Measurements from ENCODE around the gene CREB3L2.
A peak's percentile ranks its signal among the peaks of the same experiment; 100 is the strongest.
"Not testable (repeated sequence)": the region's sequence is repeated elsewhere in the genome, so short reads cannot be mapped to it uniquely, and the experiment has no call there.

CREB3L2 gene

DNA sequence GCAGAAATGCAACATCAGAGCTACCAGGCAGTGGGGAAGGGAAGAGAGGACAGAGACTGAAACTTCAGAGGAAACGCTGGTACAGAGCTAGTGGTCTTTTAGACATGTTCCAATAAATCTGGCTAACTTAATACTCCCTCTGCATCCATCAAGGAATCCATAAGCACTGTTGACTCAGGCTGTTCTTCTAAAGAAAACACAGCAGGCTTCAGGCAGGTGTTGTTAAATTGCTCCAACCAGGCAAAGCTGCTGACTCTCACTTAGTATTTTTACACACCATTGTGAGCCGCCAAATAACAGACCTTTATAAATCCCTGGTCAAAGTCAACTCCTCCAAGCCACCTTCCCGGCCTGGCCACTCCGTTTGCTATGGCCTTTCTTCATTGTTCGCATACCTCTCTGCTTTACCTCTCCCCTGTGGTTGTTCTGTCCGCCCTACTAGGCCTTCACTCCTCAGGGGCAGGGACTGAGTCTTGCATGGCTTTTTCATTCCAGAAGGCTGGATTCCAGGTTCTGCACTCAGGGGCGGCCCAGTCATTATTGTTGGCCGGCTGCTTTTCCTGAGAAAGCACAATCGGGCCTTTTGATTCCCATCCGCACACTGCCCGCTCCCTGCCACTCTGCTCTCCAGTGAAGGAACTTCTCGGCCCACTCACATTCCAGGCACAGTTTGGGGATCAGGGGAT, 18.4 kb downstream of the CREB3L2 start:
- no peak for DNase-seq (ENCODE audit: low spot score)
- TF ChIP-seq, protein P1, sequence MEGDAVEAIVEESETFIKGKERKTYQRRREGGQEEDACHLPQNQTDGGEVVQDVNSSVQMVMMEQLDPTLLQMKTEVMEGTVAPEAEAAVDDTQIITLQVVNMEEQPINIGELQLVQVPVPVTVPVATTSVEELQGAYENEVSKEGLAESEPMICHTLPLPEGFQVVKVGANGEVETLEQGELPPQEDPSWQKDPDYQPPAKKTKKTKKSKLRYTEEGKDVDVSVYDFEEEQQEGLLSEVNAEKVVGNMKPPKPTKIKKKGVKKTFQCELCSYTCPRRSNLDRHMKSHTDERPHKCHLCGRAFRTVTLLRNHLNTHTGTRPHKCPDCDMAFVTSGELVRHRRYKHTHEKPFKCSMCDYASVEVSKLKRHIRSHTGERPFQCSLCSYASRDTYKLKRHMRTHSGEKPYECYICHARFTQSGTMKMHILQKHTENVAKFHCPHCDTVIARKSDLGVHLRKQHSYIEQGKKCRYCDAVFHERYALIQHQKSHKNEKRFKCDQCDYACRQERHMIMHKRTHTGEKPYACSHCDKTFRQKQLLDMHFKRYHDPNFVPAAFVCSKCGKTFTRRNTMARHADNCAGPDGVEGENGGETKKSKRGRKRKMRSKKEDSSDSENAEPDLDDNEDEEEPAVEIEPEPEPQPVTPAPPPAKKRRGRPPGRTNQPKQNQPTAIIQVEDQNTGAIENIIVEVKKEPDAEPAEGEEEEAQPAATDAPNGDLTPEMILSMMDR (IDR thresholded peaks at IDR 0.05; ENCODE audit: borderline replicate concordance, control extremely low read depth, extremely low read depth, insufficient read depth, missing control alignments), result no peak
- in situ Hi-C loops (cut with MboI; ENCODE audit: low sequenced_read_pairs, unreplicated experiment), result no loop called here

DNA sequence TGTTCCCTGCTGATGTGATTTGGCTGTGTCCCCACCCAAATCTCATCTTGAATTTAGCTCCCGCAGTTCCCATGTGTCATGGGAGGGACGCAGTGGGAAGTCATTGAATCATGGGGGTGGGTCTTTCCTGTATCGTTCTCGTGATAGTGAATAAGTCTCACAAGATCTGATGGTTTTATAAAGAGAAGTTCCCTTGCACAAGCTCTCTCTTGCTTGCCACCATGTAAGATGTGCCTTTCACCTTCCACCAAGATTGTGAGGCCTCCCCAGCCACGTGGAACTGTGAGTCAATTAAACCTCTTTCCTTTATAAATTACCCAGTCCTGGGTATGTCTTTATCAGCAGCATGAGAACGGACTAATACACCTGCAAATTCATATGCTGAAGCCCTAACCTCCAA, 19.5 kb downstream of the CREB3L2 start:
- in situ Hi-C loops (cut with MboI; ENCODE audit: low sequenced_read_pairs, unreplicated experiment); DNase-seq (ENCODE audit: low spot score): not testable (repeated sequence)

DNA sequence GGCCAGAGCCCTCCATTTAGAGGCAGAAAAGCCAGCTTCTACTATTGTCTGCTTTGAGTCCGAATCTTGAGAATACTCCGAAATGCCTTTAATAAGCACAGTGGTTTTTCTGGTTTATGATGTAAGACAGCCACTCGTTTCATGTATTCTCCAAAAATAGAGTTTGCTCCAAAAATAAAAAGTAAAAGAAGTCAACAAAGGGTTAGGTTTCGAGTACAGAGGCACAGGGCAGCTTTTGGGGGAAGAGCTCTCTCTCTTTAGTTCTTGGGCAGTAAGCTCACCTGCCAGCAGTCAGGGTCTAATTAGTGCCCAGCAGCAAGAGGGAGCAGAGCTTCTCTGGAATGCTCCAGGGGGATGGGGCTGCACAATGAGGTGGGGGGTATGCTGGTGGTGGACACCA, 20.2 kb downstream of the CREB3L2 start:
- DNase-seq (ENCODE audit: low spot score), result peak; percentile 66
- TF ChIP-seq, protein P1 (IDR thresholded peaks at IDR 0.05; ENCODE audit: borderline replicate concordance, control extremely low read depth, extremely low read depth, insufficient read depth, missing control alignments), result no peak
- in situ Hi-C loops (cut with MboI; ENCODE audit: low sequenced_read_pairs, unreplicated experiment), result no loop called here

DNA sequence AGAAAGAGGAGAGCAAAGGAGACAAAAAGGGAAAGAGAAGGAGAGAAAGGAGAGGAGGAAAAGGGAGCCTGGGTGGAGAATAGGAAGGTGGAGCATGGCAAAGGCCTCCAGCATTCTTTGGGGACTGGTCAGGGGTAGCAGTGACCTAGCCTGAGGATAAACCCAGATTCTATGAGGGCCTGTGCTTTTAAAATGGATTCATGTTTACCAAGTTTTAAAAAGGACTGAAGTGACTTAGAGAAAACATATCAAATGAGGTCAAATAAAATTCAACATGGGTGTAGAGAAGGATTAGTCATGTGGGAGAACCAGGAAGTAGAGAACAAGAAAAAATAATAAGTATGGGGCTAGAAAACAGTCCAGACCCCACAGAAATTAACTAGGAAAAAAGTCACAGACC, 20.7 kb downstream of the CREB3L2 start:
- TF ChIP-seq, protein P1 (IDR thresholded peaks at IDR 0.05; ENCODE audit: borderline replicate concordance, control extremely low read depth, extremely low read depth, insufficient read depth, missing control alignments), result no peak
- DNase-seq (ENCODE audit: low spot score), result no peak
- in situ Hi-C loops (cut with MboI; ENCODE audit: low sequenced_read_pairs, unreplicated experiment), result no loop called here

DNA sequence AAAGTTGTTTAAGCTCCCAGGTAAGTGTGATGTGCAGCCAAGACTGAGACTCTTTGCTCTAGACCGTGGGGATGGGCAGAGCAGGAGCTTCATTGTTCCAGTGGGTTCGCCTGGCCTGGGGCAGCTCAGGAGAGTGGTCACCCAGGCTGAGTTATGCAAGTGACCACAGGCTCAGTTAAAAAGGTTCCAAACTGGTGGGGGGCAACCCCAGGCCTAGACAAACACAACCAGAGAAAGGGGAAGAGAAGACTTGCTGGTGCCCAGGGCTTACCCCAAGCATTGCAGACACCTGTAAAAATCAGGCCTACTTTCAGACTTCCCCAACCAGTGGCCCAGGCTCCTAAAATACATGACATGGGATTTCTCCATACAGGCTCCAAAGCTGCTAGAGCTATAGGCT, 21.6 kb downstream of the CREB3L2 start:
- in situ Hi-C loops (cut with MboI; ENCODE audit: low sequenced_read_pairs, unreplicated experiment), result no loop called here
- TF ChIP-seq, protein P1 (IDR thresholded peaks at IDR 0.05; ENCODE audit: borderline replicate concordance, control extremely low read depth, extremely low read depth, insufficient read depth, missing control alignments), result no peak
- no peak for DNase-seq (ENCODE audit: low spot score)

DNA sequence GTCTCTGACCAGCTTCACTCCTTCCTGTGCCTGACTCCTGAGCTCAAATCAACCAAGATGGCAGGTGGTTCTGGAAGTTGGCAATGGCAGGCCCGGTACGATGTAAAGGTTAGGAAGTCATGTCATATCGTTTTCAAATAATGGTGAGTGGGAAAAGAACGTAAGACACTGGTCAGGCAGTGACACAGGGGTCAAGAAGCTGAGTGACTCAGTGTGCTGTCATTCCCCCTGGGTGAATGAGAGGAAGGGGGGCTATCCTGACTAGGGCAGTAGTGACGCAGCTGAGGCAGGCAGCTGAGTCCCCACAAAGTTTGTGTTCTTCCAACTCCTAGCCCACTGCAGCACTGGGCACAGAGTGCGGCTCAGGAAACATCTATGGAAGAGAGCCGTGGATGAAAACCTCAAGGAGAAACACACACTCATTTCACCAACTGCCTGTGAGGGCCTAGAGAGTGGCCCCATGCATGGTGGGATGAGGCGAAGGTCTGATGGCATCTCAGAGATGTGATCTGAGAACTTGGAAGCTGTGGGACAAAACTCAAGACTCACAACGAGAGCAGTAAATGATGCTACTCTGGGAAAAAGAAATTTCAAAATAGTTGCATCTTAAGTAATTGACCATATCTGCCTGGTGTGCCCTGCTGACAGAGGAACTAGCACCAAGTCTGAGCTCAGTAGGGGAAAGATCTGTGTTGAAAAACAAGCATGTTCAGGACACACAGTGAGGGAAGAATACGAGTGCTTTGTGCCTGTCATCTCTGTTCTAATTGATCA, 23.2 kb downstream of the CREB3L2 start:
- no peak for DNase-seq (ENCODE audit: low spot score)
- TF ChIP-seq, protein P1 (IDR thresholded peaks at IDR 0.05; ENCODE audit: borderline replicate concordance, control extremely low read depth, extremely low read depth, insufficient read depth, missing control alignments), result no peak
- in situ Hi-C loops (cut with MboI; ENCODE audit: low sequenced_read_pairs, unreplicated experiment), result no loop called here

DNA sequence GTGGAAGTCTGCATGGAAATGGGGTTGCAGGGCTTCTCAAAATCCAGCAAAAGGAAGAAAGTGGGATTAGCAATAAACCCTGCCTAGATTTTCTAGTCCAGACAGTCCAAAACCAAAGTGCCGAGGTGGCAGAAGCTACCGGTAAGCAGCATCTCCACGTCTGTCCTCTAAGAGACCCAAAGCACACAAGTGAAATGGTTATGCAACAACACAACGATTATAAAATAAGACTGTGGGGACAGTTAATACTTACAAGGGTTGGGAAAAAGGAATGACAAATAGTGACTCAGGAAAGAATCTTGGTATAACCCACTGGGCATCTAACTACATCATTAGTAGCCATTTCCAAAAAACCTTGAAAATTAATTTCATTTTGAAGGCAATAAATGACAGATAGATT, 24.7 kb downstream of the CREB3L2 start:
- no peak for DNase-seq (ENCODE audit: low spot score)
- in situ Hi-C loops (cut with MboI; ENCODE audit: low sequenced_read_pairs, unreplicated experiment), result no loop called here
- TF ChIP-seq, protein P1 (IDR thresholded peaks at IDR 0.05; ENCODE audit: borderline replicate concordance, control extremely low read depth, extremely low read depth, insufficient read depth, missing control alignments), result no peak

Data from GM13976 (cell line).